ENCODE results near the gene PLAC1. TPM values are rescaled to one million over a fixed set of nuclear protein-coding genes. Genes with fewer than 3 reads are reported as not detected.

PLAC1 gene, protein sequence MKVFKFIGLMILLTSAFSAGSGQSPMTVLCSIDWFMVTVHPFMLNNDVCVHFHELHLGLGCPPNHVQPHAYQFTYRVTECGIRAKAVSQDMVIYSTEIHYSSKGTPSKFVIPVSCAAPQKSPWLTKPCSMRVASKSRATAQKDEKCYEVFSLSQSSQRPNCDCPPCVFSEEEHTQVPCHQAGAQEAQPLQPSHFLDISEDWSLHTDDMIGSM
- 10.1 to 14.5 TPM (median 10.4 TPM) in 3 replicates for total RNA-seq

DNA sequence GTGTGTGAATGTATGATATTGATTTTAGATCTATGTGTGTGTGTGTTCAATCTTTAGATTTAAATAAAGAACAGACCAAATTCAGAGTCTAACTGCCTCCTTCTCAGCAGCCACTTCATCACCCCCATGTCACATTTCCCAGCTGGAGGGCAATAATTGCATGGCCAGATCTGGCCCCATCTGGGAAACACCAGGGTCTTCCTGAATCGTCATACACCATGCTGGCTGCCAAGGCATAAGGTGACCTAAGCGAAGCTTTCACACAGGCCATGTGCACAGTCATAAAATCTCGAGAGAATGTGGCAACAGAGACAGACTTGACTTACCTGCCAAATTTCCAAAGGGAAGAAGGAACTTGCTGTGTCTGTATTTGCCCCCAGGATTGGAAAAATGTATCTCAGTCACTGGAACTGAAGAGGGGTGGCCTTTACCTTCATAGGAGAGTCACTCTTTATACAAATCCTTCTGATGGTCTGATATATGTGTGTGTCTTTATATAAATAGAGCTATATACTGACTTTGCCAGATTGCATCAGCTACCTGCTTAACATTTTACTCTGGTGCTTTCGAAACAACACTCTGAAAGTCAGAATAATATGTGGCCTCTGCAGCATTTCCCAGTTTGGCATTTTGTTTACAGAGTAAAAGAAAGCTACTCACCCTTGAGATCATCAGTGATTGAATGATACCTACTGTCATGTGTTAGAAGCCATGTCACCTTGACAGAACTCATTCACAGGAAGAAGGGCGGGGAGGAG, at the start of gene PLAC1:
Gene PLAC1, minus strand, starts transcription at position 470 of the 758 bp plus-strand sequence. CDS start 91,789 bp downstream, outside the sequence.
- TF ChIP-seq CTCF (IDR thresholded peaks at IDR 0.05; ENCODE audit: unreplicated experiment) = no peak
- peaks cover 29% of the 10 kb centered on the region for H3K9me3 Mint-ChIP-seq
- H3K4me1 Mint-ChIP-seq = no peaks in the 10 kb centered on the region
- H3K27me3 Mint-ChIP-seq (ENCODE audit: low read depth) = no peaks in the 10 kb centered on the region
- H3K36me3 Mint-ChIP-seq = no peaks in the 10 kb centered on the region
- DNase-seq (ENCODE audit: low spot score in 2 of 2, unreplicated experiment in 2 of 2) = no peak
- H3K4me3 Mint-ChIP-seq = no peak within 1 kb of the TSS
- no peak within 1 kb of the TSS for H3K27ac Mint-ChIP-seq

GRCh38 chrX:134706138-134706537, 47.9 kb upstream of the PLAC1 start:
- H3K9me3 Mint-ChIP-seq = peaks cover 27% of the 10 kb centered on the region
- H3K4me3 Mint-ChIP-seq = no peak overlapping the region
- no peak for TF ChIP-seq CTCF (IDR thresholded peaks at IDR 0.05; ENCODE audit: unreplicated experiment)
- peaks cover 5% of the 10 kb centered on the region for H3K4me1 Mint-ChIP-seq
- H3K27ac Mint-ChIP-seq = no peak overlapping the region
- peaks cover 3% of the 10 kb centered on the region for H3K36me3 Mint-ChIP-seq
- no peaks in the 10 kb centered on the region for H3K27me3 Mint-ChIP-seq (ENCODE audit: low read depth)
- no peak for DNase-seq (ENCODE audit: low spot score in 2 of 2, unreplicated experiment in 2 of 2)

- peaks cover 25% of the 10 kb centered on the region for H3K4me1 Mint-ChIP-seq
- TF ChIP-seq CTCF (IDR thresholded peaks at IDR 0.05; ENCODE audit: unreplicated experiment) = no peak
- no peak overlapping the region for H3K4me3 Mint-ChIP-seq
- peaks cover 3% of the 10 kb centered on the region for H3K36me3 Mint-ChIP-seq
- peaks cover 29% of the 10 kb centered on the region for H3K9me3 Mint-ChIP-seq
- H3K27ac Mint-ChIP-seq = no peak overlapping the region
- no peaks in the 10 kb centered on the region for H3K27me3 Mint-ChIP-seq (ENCODE audit: low read depth)
- no peak for DNase-seq (ENCODE audit: low spot score in 2 of 2, unreplicated experiment in 2 of 2)
These were observed 37.7 kb upstream of the PLAC1 start for GRCh38 chrX:134695999-134696398.

GRCh38 chrX:134694333-134695322, 36.4 kb upstream of the PLAC1 start:
- no peak for TF ChIP-seq CTCF (IDR thresholded peaks at IDR 0.05; ENCODE audit: unreplicated experiment)
- no peak overlapping the region for H3K4me3 Mint-ChIP-seq
- H3K36me3 Mint-ChIP-seq = no peaks in the 10 kb centered on the region
- H3K4me1 Mint-ChIP-seq = peaks cover 25% of the 10 kb centered on the region
- no peaks in the 10 kb centered on the region for H3K27me3 Mint-ChIP-seq (ENCODE audit: low read depth)
- peaks cover 21% of the 10 kb centered on the region for H3K9me3 Mint-ChIP-seq
- no peak for DNase-seq (ENCODE audit: low spot score in 2 of 2, unreplicated experiment in 2 of 2)
- no peak overlapping the region for H3K27ac Mint-ChIP-seq

GRCh38 chrX:134693644-134694043, 35.4 kb upstream of the PLAC1 start:
- no peaks in the 10 kb centered on the region for H3K36me3 Mint-ChIP-seq
- H3K27ac Mint-ChIP-seq = no peak overlapping the region
- H3K4me3 Mint-ChIP-seq = no peak overlapping the region
- DNase-seq (ENCODE audit: low spot score in 2 of 2, unreplicated experiment in 2 of 2) = no peak
- no peaks in the 10 kb centered on the region for H3K27me3 Mint-ChIP-seq (ENCODE audit: low read depth)
- H3K4me1 Mint-ChIP-seq = peaks cover 25% of the 10 kb centered on the region
- H3K9me3 Mint-ChIP-seq = peaks cover 21% of the 10 kb centered on the region
- TF ChIP-seq CTCF (IDR thresholded peaks at IDR 0.05; ENCODE audit: unreplicated experiment) = no peak
